Activated CD4-positive, alpha-beta T cell treated with anti-CD3 and anti-CD28 coated beads, Interleukin-2, amount 10 ng/mL, durations not matched to agents 7 days and 5 days (primary cell): Measurements from ENCODE around the gene SREK1. TPM values are rescaled to one million over a fixed set of nuclear protein-coding genes. Genes with fewer than 3 reads are reported as not detected.

ENCODE experiments used
- CTCF ChIA-PET: fragments of 350-600 bp; sonication (Branson Sonifier 250); formaldehyde crosslinking; loops from one replicate; lab custom pipeline; 2021; ENCODE audit warnings: antibody characterized with exemption; lab: Charles Lee
- POLR2A ChIA-PET: fragments of 350-600 bp; sonication (Branson Sonifier 250); formaldehyde crosslinking; loops from one replicate; lab custom pipeline; 2021; ENCODE audit warnings: antibody characterized with exemption; lab: Charles Lee
- DNase-seq: peaks from one replicate; pipeline ENCODE4 v3.0.0-alpha.2; 2020
- H3K27ac Mint-ChIP-seq: one replicate; pipeline ENCODE4 v1.8.0; 2021; ENCODE audit warnings: mild to moderate bottlenecking, moderate library complexity, mixed read lengths
- H3K27me3 Mint-ChIP-seq: one replicate; pipeline ENCODE4 v1.8.0; 2021; ENCODE audit warnings: mixed read lengths
- H3K36me3 Mint-ChIP-seq: one replicate; pipeline ENCODE4 v1.8.0; 2021; ENCODE audit warnings: low read depth, mixed read lengths
- H3K4me1 Mint-ChIP-seq: one replicate; pipeline ENCODE4 v1.8.0; 2021; ENCODE audit warnings: mixed read lengths
- H3K4me3 Mint-ChIP-seq: one replicate; pipeline ENCODE4 v1.8.0; 2021; ENCODE audit warnings: mild to moderate bottlenecking, moderate library complexity, mixed read lengths
- H3K9me3 Mint-ChIP-seq: one replicate; pipeline ENCODE4 v1.8.0; 2021; ENCODE audit warnings: mixed read lengths
- total RNA-seq, 2 experiments: library from RNA; stranded (reverse); gene quantifications; one replicate each; pipeline ENCODE4 v1.2.3, GENCODE V29; 2021

SREK1 gene
- total RNA-seq, 2 experiments from 2014 or later = 66.0 to 70.9 TPM

DNA sequence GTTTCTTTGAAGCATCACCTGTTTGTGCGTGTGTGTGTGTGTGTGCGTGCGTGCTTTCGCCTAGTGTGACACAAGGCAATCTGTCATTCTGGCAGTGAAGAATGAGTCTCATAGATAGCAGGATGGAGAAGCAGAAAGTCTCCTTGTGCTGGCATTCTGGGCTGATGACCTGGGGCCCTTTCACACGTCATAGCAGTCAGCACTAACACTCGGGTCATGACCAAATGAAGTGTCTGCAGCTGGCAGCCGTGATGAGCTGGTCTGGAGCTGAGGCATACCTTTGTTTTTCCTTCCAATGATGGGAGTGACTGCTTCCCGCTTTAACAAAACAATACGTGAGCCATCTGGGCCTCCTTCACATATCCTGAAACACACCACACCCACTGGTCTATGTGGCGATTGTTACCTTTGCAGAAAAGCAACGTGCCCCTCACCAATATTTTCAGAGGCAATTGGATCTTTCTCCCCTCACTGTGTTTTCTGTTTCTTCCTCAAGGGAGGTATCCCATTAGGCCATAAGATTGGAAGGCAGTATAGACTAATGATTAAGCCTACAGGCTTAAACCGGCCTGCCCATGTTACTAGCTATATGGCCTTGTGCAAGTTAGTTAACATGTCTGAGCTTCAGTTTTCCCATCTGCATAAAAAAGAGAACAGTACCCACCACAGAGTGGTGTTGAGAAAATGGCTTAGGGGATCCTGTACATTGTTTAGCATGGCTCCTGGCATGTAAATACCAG lies 88.8 kb downstream of the SREK1 start:
- ChIA-PET CTCF (interaction anchor here (0.7 kb wide), 1 partner anchor 75 kb away, joined by 3 read pairs; no protein-coding TSS in a partner anchor), POLR2A (no interaction called here)
- Mint-ChIP-seq H3K9me3 (no peaks in the 10 kb centered on the region), H3K27ac (no peak overlapping the region), H3K36me3 (no peaks in the 10 kb centered on the region), H3K4me1 (no peaks in the 10 kb centered on the region), H3K4me3 (no peak overlapping the region), H3K27me3 (no peaks in the 10 kb centered on the region)
- DNase-seq = no peak

Other genes with a start within 250 kb of the SREK1 start
- gene ERBIN, start 217.7 kb upstream of the SREK1 start, total RNA-seq = 10 to 100 TPM; 61.6 to 70.2 TPM